Measurements from ENCODE around the gene SENP8.
"Not testable (repeated sequence)": the region's sequence is repeated elsewhere in the genome, so short reads cannot be mapped to it uniquely, and the experiment has no call there.

SENP8 gene

DNA sequence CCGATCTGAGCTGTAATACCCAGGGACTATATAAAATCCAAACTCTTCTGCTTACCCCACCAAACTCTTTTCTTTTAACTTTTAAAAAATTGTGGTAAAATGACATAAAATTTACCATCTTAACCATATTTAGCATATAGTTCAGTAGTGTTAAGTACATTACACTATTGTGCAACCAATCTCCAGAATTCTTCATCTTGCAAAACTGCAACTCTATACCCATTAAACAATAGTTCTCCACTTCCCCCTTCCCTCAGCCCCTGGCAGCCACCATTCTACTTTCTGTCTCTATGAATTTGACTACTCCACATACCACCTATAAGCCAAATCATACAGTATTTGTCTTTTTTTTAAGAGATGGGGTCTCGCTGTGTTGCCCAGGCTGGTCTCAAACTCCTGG is 38.7 kb downstream of the SENP8 start:
- no peak for DNase-seq

DNA sequence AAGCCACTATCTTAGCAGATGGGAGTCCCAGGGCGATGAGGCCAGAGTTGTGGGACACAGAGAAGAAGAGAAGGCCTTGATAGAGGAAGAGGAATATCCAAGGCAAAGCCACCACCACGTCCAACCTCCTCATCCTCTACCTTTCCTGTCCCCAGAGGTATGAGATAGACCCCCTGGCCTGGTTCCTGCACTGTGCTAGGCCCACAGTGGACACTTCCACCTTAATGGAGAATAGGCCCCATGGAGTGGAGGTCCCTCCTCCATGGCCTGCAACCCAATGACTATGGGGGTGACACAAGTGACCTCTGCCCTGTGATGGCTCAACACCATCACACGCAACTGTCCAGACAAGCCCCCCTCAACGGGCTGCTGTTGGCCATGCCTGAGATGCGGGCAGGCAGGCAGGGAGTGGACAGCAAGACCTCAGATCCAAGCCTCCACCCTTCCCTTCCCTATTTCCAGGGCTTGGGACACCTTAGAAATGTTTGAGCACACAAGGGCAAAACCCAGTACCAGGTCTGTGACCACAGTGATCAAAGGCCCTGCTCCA is 42.6 kb downstream of the SENP8 start:
- DNase-seq, result no peak

GRCh38 chr15:72161361-72162132 is 43.3 kb downstream of the SENP8 start:
- DNase-seq, result no peak

GRCh38 chr15:72162569-72162968 is 44.4 kb downstream of the SENP8 start:
- no peak for DNase-seq

DNA sequence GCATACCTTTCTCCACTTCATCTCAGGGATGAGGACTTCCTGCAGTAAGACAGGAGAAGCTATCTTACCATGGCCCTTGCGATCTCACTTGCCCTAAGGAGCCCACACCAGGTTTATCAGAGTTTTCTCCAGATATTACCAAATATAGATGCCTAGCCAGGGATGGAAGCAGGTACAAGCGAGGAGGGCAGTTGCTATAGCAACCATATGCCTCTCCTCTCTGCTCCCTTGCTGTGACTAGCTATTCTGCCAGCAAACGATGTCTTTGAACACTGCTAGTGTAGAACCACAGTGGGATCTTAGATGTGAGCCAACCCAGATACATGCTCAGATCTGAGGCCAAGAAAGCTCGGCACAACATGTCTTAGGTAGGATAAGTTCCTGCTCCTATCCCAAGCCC is 45.5 kb downstream of the SENP8 start:
- DNase-seq, result no peak

- no peak for DNase-seq
Measured at GRCh38 chr15:72166716-72167417, 48.7 kb downstream of the SENP8 start.

DNA sequence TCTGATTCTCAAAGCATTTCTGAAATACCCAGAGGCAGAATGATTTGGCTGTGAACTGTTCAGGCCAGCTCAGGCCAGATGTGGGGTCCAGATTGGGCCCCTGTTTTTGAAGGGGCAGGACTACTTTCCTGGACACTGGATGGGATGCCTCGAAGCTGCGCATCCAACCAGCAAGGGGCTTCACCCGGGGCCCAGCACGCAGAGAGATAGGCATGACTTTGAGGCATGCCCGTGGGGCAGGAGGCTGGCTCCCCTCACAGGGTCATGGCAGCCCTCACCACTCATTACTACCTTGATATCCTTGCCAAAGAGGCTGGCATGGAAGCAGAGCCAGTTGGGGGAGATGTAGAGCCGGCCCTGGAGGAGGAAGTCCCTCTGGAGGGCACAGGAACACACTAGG is 49.2 kb downstream of the SENP8 start:
- DNase-seq, result no peak

GRCh38 chr15:72168131-72168807 is 50.1 kb downstream of the SENP8 start:
- no peak for DNase-seq

GRCh38 chr15:72168808-72169190 is 50.6 kb downstream of the SENP8 start:
- DNase-seq, result no peak

GRCh38 chr15:72169236-72169920 is 51.2 kb downstream of the SENP8 start:
- no peak for DNase-seq

DNA sequence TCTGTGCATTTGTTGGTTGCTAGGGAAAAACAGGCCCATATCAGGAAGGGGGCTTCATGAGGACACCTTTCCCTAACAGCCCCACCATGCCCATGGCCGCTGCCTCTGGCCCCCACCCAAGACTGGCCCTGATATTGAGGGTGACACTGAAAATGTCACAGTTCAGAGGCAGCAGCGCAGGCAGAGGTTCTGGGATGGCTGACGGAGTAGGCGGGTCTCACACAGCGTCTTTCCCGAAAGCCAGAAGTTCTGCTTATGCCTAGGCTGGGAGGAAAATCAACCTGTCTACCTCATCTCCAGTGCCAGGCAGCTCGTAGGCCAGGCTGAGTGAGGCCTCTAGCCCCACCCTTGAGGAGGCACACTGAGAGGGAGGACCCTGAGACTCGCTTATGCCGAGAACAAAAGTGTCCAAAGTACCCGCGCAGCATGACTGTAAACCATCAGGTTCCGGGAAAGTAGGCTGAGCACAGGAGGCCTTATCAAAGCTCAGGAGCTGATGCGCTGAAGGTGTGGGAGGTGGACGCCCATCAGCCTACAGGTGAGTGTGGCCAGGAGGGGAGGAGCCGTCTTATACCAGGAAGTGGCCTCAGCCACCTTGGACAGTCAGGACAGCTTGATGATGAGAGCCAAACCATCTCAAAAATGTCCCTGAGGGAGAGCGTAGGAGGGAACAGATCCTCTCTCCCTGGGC is 51.9 kb downstream of the SENP8 start:
- DNase-seq, result no peak

DNA sequence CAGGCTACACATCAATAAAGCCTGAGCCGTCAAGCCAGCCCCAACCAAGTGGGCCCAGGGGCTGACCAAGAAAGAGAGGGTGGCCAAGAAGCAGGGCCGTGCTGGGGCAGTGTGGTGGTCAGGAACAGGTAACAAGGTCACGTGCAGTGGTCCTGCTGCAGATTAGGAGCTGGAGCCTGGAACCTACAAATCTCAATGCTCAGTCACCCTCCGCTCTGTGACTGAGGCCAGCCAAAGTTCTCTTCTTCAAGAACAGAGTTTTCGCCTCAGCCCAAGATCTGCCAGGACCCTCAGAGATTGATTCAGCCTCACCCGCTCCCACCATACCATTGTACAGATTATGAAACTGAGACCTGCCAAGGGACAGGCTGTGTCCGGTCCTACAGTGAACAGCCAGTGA is 52.5 kb downstream of the SENP8 start:
- DNase-seq, result no peak

- not testable (repeated sequence) for DNase-seq
Measured at GRCh38 chr15:72171978-72172377, 53.8 kb downstream of the SENP8 start.

- DNase-seq, result no peak
Measured at GRCh38 chr15:72172796-72173195, 54.6 kb downstream of the SENP8 start.

- DNase-seq, result no peak
Measured at GRCh38 chr15:72173401-72173800, 55.2 kb downstream of the SENP8 start.

DNA sequence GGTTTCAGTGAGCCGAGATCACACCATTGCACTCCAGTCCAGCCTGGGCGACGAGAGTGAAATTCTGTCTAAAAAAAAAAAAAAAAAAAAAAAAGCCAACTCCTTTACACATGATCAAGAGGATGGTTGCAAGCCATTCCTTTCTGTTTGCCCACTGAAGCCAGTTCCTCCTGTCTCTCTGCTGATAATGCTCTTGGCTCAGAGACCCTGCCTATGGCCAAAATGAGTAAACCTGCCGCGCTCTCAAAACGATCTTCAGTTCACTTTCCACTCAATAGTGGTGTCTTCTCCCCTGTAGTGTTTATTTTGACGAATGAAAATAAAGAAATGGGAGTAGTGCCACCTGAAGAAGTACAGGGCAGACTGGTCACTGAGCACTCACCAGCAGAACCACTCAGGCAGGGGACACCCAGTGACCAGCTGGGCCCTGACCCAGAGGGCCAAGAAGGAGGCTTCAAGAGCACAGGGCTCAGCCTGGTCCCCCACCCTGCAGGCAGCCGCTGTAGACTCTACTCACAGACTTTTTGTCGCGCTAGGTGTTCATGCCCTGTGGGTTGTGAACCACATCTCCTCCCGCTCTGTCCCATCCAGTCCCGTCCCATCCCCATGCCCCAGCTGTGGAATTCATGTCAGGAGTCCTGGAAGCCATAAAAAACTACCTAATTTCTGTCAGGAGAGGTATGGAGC is 55.8 kb downstream of the SENP8 start:
- DNase-seq, result no peak

DNA sequence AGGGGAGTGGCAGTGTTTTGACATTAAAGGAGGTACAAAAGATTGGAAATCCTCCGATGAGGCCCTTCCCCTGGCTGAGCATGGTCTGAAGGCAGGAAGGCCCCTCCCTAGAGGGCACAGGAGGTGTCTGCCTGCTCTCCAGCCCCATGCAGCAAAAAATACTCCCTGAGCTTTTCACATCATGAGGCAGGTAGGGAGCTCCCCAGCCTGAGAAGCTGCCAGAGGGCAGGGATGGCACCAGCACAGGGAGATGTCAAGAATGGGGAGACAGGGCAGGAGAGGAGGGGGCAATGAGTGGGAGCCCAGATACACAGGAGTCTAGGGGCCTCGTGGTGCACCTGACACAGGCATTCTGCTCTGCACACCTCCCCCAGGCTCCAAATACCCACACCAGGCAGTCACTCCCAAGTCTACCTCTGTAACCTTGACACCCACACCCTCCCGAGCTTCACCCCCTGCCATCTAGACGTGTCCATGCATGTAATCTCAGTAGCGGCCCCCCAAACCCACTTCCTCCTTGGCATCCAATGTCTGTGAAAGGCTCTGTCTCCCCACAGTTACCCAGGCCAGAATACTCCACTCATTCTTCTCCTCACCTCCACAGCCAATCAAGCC is 56.5 kb downstream of the SENP8 start:
- DNase-seq, result no peak

- no peak for DNase-seq
Measured at GRCh38 chr15:72175186-72176044, 57.2 kb downstream of the SENP8 start.

- no peak for DNase-seq
Measured at GRCh38 chr15:72176159-72176558, 58.0 kb downstream of the SENP8 start.

- DNase-seq, result no peak
Measured at GRCh38 chr15:72176743-72177142, 58.5 kb downstream of the SENP8 start.

Measured in activated CD4-positive, alpha-beta T cell treated with anti-CD3 and anti-CD28 coated beads for 48 hours (primary cell).